Transverse colon (tissue), 3 donors: ENCODE data around the gene AP1G2.

Experiments used
- POLR2A ChIP-seq: fragments of 450-650 bp; IDR thresholded peaks from one replicate; pipeline ENCODE4 v1.6.1; 2016; ENCODE audit warnings: antibody characterized with exemption, mild to moderate bottlenecking, moderate library complexity
- POLR2AphosphoS5 ChIP-seq, 3 donors: sonication (generic); formaldehyde crosslinking; IDR thresholded peaks; one replicate each; pipeline ENCODE4 v1.6.1; 2016; ENCODE audit warnings: antibody characterized with exemption in 3 of 3

DNA sequence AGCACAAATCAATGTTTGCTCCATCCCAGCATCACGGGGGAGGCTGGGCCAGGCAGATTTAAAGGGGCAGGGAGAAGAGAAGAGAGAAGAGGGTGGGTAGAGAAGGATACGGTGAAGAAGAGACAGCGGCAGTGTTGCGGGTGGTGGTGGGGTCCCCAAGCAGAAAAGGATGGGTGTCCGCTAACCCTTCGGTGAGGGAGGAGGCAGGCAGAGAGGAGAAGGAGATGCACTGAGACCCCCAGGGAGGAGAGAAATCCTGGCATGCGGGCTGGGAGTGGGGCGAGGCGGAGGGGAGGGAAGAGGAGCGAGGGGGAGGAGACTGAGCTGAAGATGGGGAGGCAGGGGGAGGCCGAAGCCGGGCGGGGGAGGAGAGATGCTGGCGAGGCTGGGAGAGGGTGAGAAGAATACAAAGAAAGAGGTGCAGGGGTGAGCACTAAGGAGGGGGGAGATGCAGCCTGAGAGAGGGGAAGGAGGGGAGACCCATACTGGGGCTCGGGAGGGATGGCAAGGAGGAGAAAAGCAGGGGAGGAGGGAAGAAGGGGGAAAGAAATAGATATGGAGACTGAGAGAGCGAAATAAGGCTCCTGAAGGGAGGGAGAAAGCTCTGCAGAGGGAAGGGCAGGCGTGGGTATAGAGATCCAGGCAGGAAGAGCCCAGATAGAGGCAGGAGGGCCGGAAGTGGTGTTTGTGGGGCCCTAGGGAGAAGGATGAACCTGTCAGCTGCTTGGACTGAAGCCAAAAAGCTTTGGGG, 11.1 kb upstream of the AP1G2 start, which contains the start of gene JPH4:
- TF ChIP-seq POLR2A (no peak), POLR2AphosphoS5 (IDR thresholded peaks at IDR 0.05) (no peak)
